Measurements from ENCODE around the gene SLIT1.

GRCh38 chr10:97090644-97091043 is 95.1 kb downstream of the SLIT1 start:
- TF ChIP-seq CTCF (IDR thresholded peaks at IDR 0.05), result no peak
- no peak for TF ChIP-seq POLR2AphosphoS5 (IDR thresholded peaks at IDR 0.05)
- no peak for TF ChIP-seq POLR2A (IDR thresholded peaks at IDR 0.05)
